Cardiac atrium fibroblast (primary cell): ENCODE measurements around the gene PRKD1. TPM values are rescaled to one million over a fixed set of nuclear protein-coding genes. Genes with fewer than 3 reads are reported as not detected.

ENCODE experiments used
- total RNA-seq: library from RNA; depleted of rRNA; stranded (reverse); fragments of >200 nt; gene quantifications from 2 replicates; pipeline ENCODE4 v1.2.3, GENCODE V29; 2015

Gene PRKD1
- total RNA-seq = 25.3 TPM in 2 replicates

DNA sequence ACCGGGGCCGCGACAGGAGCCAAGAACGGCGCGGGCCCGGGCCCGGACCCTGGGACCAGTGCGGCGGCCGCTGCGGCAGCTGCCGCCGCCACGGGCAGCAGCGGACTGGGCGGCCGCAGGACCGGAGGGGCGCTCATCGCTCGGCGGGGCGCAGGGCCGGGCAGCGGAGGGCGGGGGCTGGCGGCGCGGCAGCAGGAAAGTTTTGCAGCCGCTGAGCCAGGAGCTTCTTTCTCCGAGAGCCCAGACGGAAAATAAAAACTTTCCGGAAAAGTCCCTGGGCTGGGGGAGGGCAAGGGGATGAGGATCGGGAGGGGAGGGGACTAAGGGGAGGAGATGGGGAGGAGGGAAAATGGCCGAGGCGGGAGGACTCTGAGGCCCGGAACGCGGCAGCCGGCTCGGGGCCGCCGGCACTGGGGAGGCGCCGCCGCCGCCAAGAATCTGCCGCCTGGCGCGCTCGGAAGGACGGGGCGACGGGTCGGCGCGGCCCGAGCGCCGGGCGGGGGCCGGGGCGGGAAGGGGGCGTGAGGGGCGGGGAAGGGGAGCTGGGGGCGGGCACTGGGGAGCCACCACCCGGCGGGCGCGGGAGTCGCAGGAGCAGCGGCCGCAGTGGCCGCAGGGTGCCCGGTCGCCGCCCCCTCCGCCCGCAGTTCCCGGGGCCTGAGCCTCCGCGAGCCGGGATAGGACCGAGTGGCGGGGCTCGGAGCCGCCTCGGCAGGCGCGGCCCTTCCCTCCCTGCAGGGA is at the start of gene PRKD1:
Gene PRKD1 (minus strand): TSS at position 472 of the 741 bp plus-strand sequence.

